ELF-1 (cell line): ENCODE results near the gene TRNP1.
"Not testable (repeated sequence)": the region's sequence is repeated elsewhere in the genome, so short reads cannot be mapped to it uniquely, and the experiment has no call there.

Experiments
- DNase-seq: peaks from one replicate; pipeline ENCODE4 v3.0.0-alpha.2; 2016; ENCODE audit warnings: low read depth, low spot score

The TRNP1 gene

DNA sequence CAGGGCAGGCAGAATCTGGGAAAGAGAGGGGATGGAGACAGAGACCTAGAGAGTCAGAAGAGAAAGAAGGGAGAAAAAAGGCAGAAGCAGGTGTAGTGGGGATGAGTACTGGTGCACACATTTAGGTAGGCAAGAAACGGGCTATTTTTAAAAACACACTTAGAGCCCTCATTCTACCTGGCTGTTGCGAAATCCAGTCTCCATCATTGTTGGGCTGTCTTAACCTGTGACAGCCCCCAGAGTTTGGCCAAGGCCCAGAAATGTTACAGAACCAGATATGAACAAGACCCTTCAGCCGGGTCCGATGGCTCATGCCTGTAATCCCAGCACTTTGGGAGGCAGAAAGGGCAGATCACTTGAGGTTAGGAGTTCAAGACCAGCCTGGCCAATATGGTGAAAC lies 20.7 kb upstream of the TRNP1 start:
- no peak for DNase-seq

DNA sequence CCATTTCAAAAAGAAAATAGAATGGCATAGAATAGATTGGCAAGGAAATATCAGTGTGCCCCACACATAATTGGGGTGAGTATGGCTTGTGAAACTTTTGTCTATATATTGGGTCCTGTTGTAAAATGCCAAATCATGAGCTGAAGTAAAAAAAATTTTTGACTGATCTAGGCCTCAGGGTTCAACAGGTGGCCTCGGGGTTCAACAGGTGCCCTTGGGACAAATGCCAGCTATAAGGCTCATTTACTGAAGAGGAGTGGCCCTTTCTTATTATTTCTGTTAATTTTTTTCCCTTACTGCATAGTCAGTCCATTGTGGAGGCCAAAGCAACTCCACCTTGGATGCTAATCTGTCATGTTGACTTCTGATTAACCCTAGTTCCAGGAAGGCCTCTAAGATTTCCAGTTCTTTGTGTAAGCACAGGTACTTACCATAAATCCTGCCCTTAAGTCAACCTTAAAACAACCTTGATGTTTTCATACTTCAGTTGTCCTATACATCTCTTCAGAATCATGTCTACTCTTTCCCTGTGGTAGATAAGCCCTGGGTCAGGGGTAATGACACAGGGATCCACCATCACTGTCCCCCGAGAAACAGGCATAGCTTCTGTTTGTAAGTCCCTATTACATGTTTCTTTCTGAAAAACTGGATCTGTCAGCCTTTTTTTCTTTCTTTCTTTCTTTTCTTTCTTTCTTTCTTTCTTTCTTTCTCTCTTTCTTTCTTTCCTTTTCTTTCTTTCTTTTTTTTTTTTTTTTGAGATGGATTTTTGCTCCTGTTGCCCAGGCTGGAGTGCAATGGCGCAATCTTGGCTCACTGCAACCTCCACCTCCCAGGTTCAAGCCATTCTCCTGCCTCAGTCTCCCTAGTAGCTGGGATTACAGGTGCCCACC lies 16.6 kb upstream of the TRNP1 start:
- DNase-seq, result no peak

DNA sequence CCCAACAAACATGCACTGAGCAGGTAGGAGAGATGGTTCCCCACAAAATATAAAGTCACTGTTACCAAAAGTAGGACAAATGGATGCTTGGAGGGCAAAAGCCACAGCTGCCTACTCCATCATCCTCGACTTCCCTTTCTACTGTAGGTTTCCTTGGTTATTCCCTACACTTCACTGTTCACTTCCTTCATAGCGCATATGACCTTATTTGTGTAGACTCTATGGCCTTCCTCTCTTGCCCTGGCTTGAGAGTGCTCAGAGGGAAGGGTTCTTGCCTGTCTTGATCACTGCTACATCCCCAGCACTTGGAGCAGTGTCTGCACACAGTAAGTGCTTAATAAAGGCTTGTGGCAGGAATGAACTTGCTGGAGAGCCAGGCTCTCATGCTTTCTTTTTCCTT lies 14.6 kb upstream of the TRNP1 start:
- DNase-seq, result no peak

DNA sequence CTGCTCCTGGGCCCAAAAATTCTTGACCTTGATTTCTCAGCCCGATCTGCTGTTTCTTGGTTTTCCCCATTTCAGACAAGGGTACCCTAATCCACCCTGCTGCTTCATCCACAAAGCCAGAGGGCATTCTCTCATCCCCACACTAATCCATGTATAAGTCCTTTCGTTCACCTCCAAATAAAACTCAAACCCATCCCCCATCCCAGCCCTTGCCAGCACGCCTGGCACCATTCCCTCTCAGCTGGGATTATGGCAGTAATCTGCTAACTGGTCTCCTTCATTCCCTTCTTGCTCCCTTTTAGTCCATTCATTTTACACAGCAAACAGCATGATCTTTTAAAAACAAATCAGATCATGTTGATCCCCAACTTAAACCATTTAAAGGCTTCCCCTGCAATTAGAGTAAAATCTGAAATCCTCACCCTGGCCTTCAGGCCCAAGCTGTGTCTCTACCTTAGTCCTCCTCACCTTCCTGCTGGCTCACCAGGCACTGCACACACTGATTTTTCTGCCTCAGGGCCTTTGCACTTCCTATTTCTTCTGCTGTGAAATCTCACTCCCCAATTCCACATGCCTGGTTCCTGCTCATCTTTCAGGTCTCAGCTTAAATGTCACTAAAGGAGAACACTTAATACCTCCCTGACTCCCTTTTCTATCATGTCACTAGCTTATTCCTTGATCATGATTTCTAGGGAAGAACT lies 12.2 kb upstream of the TRNP1 start:
- no peak for DNase-seq

DNA sequence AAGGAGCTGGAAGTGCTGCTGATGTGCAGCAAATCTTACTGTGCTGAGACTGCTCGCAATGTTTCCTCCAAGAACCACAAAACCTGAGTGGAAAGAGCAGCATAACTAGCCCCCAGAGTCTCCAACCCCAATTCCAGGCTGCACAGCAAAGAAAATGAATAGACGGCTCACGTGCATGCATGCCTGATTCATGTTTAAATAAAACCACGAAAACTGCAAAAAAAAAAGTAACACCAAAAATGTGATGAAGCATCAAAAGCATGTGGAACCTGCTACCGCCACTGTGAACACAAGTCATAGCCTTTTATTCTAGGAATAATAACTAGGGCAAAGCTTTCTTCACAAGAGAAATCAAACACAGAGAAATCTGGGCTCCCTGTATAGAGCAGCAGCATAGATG lies 9.6 kb upstream of the TRNP1 start:
- no peak for DNase-seq

DNA sequence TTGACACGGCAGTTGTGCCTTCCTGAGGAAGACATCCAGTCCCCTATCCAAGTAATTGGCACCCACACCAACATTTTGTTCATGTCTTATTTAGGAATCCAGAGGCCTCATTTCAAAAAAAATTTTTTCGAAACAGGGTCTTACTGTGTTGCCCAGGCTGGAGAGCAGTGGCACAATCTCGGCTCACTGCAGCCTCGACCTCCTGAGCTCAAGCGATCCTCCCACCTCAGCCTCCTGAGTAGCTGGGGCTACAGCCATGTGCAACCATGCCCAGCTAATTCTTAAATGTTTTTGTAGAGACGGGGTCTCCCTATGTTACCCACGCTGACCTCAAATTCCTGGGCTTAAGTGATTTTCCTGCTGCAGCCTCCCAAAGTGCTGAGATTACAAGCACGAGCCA lies 9.2 kb upstream of the TRNP1 start:
- no peak for DNase-seq

DNA sequence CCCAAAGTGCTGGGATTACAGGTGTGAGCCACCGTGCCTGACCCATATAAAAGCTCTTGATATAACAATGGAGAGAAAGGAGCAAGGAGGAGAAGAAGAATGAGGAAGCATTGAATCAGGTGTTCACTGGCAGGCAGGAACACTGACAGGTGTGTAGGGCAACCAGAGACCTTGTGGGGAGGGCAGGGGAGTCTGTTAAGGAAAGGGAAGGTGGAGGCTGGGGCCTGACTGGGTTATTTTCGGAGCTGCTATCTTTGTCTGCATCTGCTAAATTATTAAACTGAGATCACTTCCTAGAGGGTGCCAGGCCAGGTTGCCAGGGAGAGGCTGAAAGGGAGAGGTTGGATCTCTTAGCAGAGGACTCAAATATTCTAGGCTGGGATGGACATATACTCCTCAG lies 6.8 kb upstream of the TRNP1 start:
- DNase-seq, result no peak

DNA sequence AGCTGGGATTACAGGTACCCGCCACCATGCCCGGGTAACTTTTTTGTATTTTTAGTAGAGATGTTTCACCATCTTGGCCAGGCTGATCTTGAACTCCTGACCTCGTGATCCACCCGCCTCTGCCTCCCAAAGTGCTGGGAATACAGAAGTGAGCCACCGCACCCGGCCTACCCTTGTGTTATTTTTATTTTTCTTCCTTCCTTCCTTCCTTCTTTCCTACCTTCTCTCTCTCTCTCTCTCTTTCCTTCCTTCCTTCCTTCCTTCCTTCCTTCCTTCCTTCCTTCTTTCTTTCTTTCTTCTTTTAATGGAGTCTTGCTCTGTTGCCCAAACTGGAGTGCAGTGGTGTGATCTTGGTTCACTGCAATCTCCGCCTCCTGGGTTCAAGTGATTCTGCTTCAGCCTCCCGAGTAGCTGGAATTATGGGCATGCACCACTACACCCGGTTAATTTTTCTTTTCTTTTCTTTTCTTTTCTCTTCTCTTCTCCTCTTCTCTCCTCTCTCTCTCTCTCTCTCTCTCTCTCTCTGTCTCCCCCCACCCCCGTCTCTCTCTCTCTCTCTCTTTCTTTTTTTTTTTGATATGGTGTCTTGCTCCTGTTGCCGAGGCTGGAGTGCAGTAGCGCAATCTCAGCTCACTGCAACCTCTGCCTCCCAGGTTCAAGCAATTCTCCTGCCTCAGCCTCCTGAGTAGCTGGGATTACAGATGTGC lies 3.9 kb upstream of the TRNP1 start:
- DNase-seq, result not testable (repeated sequence)

DNA sequence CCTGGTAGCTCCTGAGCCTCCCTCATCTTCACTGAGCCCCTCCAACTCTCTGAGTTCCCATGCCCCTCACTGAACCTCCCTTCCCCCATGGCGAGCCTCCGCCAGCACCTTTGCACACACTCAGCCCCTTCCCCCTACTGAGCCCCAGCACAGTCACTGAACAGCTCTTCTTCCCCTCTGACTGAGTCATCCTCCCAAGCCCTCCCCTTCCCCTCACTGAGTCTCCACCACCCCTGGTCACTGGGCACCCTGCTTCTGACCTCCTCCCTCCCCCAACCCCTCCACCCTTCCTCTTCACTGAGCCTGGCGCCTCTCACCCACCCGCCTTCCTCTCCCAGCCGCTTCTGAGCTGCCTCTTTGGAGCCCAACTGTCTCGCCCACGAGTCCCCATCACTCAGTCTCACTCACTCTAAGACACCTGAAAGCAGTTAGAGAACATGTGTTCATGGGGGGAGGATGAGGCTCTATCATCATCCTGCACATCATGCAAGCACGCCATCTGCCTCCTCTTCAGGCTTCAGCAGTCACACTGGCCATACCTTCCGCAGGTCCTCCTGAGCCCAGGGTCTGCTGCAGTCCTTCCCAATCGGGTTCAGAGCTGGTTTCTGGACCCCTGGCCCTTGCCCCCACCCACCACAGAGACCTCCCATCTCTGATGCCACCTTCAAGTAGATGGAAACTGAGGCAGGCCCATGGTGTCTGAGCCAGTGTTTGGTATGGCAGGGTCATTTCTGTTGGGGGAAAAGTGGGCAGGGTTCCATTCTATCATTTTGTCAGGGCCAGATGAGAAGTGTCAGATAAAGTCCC lies 2.0 kb upstream of the TRNP1 start:
- DNase-seq, result no peak

DNA sequence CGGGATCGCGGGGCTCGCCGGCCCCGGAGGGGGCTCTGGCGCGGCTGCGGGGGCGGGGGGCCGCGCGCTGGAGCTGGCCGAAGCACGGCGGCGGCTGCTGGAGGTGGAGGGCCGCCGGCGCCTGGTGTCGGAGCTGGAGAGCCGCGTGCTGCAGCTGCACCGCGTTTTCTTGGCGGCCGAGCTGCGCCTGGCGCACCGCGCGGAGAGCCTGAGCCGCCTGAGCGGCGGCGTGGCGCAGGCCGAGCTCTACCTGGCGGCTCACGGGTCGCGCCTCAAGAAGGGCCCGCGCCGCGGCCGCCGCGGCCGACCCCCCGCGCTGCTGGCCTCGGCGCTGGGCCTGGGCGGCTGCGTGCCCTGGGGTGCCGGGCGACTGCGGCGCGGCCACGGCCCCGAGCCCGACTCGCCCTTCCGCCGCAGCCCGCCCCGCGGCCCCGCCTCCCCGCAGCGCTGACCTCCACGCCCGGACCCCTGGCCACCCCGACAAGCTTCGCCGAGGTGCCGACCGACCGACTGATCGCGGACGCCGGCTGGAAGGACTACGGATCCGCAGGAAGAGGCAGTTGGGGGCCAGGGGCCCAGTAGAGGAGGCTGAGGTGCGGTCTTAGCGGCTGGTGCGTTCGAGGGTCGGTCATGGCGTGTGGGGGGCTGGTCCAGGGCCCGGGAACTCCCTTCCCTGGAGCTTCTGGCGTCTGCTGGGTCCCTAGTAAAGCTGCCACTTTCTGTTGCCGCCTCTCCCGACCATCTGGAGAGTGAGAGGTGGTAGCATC lies 711 bp downstream of the TRNP1 start:
- no peak for DNase-seq

DNA sequence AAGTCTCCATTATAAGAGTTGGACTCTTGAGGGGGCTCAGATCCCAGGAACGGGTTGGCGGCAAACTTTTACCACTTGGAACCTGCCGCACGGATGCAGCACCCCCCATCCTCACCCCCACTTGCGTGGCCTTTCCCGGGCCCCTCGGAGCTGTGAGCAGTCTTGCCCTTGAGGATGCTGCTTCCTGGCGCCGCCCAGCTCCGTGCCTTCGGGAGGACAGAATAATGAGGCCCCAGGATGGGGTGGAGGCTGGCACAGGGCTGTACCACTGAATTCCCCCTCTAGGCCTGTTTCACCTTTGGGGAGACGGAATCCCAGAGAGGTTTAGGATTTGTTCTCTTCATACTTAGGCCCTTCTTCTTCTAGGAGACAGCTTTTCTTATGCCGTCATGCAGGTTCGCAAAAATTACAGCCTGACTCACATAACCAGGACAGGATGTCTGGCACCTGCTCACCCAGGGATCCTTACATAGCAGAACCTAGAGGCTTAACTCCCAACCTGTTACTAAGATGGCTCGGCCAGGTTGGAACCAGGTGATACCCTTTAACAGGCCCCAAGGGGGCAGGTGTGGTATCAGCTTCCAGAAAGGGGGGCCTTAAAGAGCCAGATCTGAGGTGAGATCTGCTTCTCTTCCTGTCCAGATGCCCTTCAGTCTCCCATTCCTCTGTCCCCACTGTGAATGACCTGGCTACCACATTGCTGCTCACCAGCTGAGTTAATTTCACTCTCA lies 1.5 kb downstream of the TRNP1 start:
- no peak for DNase-seq

DNA sequence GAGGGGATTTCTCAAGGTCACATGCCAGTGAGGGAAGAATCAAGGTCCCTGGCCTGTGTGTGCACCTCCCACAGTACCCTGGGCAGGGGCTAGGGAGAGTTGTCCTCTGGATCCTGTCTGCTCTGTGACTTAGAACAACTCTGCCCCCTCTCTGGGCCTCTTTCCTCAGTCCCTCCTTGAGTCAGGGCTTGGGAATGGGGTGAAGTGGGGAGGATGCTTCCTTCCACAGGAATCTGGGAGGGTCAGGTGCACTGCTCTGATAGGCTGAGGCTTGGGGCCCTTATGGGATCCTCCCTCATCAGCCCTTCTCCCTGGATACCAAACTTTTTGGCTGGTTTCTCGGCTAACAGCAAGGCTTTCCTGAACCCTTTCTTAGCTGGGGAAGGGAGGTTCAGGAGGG lies 2.5 kb downstream of the TRNP1 start:
- DNase-seq, result no peak

DNA sequence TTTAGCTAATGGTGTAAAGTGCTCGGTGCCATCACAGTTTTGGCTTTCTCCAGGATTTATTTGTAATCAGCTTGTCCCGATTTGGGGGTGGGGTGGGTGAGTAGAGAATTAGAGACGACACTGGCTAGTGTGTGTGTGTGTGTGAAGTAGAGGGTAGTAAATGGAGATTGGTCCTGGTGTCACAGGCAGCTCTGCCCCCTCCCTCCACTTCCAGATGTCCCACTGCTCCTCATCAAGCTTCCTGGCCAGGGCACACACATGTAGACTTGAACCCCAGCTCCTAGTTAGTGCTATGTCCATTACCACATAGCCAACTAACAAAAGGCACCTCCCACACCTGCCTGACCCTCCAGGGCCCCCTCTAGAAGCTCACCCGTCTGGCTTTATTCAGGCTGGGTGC lies 3.2 kb downstream of the TRNP1 start:
- DNase-seq, result no peak

DNA sequence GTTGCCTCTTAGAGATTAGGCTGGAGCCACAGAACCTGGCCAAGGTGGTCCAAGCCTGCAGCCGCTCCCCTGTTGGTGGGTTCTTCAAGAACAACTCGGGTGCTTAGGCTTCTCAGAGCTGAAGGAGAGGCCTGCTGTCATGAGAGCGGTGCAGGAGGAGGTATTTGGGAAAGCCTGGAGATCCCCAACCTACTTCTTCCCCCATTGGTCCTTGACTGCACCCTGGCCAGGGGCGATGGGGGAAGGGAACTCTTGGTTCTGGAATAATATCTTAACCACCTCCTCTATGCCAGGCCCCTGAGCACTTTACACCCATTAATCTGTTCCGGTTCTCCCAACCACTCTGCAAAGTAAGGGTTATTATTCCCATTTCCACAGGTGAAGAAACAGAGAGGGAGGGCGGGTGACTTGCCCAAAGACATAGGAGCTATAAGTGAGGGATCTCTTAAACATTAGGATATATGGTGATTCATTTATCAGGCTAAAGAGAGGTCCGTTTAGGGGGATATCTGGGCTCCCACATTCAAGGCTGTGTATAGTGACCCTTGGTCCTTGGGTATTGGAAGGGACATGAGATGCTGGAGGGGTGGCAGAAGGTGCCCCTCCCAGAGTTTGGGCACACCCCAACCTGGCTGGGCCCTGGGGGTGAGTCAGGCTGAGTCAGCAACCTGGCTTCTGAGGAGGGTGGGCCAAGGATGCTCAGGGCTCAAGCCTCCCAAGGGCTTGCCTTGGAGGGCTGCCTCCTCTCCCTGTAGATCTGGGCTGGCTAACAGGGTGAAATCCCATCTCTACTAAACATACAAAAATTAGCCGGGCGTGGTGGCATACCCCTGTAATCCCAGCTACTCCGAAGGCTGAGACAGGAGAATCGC lies 5.2 kb downstream of the TRNP1 start:
- no peak for DNase-seq

DNA sequence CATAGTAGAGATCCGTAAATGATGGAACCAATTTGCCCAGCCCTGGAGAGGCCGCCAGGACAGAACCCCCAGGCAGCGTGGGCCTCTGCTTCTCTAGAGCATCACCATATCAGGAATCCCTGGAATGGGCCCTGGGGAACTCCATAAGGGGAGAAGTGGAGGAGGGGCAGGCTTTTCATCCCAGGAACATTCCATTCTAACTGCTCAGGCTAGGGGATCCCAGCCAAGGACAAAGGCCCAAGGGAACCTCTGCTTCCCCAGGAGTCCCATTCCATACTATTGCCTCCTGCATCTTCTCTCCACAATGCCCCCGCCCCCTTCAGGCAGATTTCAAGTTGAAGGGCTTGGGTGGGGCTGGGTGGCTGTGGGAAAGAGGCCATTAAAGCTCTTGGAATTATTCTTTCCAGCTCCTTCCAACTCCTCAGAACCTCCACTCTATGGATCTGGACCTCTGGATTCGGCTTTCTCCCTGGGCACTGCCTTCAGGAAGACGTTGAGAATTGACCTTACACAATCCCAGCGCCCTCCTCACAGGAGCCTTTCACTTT lies 6.0 kb downstream of the TRNP1 start:
- DNase-seq, result peak; percentile 98

DNA sequence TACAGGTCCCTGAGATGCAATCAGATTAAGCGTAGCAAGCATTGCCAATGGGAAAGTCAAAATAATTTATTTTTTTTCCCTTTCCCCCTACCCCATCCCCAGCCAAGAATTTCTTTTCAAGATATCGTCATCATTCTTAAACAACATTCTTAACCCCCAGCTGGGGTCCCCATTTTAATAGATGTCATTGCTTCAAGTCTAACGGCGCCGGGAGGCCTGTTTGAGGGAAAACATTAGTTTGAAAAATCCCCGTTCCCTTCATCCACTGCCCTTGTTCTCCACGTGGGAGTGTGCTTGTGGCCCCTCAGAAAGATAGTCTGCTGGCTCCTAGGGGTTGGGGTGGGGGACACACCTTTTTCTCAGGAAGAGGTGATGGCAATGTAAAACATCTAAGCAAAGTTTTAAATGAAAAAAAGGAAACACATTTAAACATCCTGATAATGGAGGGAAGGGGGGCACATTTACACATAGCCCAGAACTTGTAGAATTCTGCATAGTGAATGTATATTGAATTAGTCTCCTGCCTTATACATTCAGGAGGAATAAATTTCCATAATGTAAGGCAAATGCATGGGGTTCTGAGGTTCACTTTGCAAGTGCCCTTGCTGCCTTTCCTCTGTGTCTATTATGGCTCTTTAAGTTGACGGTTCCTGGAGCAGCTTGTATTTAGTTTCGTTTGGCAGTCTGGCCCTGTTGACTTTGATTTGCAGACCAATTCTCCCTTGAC lies 6.8 kb downstream of the TRNP1 start:
- DNase-seq, result no peak

DNA sequence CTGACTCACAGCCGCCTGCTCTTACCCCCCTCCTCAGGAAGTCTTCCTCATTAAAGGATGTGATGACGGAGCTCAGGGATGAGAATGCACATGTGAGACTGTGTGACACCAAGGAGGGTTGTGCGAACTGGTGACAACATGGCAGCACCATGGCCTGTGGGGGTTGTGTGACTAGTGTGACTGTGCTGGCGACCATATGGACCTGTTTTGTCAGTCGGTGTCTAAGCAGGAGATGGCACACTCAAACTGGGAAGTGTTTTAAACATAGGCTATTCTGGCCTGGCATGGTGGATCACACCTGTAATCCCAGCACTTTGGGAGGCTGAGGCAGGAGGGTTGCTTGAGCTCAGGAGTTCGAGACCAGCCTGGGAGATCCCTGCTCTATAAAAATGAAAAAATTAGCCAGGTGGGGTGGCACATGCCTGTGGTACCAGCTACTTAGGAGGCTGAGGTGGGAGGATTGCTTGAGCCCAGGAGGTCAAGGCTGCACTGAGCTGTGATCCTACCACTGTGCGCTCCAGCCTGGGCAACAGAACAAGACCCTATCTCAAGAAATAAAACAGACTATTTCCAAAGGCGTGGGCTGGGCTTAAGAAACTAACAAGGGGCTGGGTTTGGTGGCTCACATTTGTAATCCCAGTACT lies 7.4 kb downstream of the TRNP1 start:
- no peak for DNase-seq
